Suprapubic skin (tissue), 4 donors: ENCODE results near the gene FSD1L. TPM values are rescaled to one million over a fixed set of nuclear protein-coding genes. Genes with fewer than 3 reads are reported as not detected.

ENCODE experiments used
- DNase-seq, 2 donors: peaks; one replicate each; pipeline ENCODE4 v3.0.0-alpha.2; 2019; ENCODE audit warnings: low spot score in 2 of 2
- H3K27ac ChIP-seq: fragments of 200-600 bp; sonication (generic); one replicate; pipeline ENCODE4 v1.5.1; 2019
- H3K27me3 ChIP-seq: fragments of 200-600 bp; sonication (generic); one replicate; pipeline ENCODE4 v1.5.1; 2019
- H3K36me3 ChIP-seq: fragments of 200-600 bp; sonication (generic); one replicate; pipeline ENCODE4 v1.5.1; 2019
- H3K4me1 ChIP-seq: fragments of 200-600 bp; sonication (generic); one replicate; pipeline ENCODE4 v1.5.1; 2019
- H3K4me3 ChIP-seq: fragments of 200-600 bp; sonication (generic); one replicate; pipeline ENCODE4 v1.5.1; 2019; ENCODE audit warnings: mild to moderate bottlenecking
- H3K9me3 ChIP-seq: fragments of 200-600 bp; sonication (generic); one replicate; pipeline ENCODE4 v1.5.1; 2019
- CTCF ChIP-seq, 2 donors: fragments of 200-600 bp in 1 of 2; fragments of 450-650 bp in 1 of 2; sonication (generic) in 1 of 2; IDR thresholded peaks; one replicate each; pipeline ENCODE4 v1.5.1; 2016 to 2019; ENCODE audit warnings: antibody characterized with exemption in 2 of 2, mild to moderate bottlenecking in 1 of 2, moderate library complexity in 1 of 2
- EP300 ChIP-seq: sonication (generic); formaldehyde crosslinking; IDR thresholded peaks from one replicate; pipeline ENCODE4 v1.6.1; 2017; ENCODE audit warnings: antibody characterized with exemption
- POLR2A ChIP-seq, 2 donors: fragments of 450-650 bp; IDR thresholded peaks; one replicate each; pipeline ENCODE4 v1.6.1; 2017; ENCODE audit warnings: antibody characterized with exemption in 2 of 2, mild to moderate bottlenecking in 2 of 2, moderate library complexity in 2 of 2
- POLR2AphosphoS5 ChIP-seq, 3 donors: sonication (generic); formaldehyde crosslinking; IDR thresholded peaks; one replicate each; pipeline ENCODE4 v1.6.1; 2017; ENCODE audit warnings: antibody characterized with exemption in 3 of 3
- WGBS: methylation state at CpG from one replicate; pipeline ENCODE4 v1.1.5; 2018; 5-methylcytosine and 5-hydroxymethylcytosine counted together
- total RNA-seq, 4 donors: library from RNA; depleted of rRNA; stranded (reverse); fragments of >200 nt; gene quantifications; one replicate each; pipeline ENCODE4 v1.1.0, GENCODE V29; 2016

Gene FSD1L
- total RNA-seq: 1 to 10 TPM in 3 of 4 donors, under 1 TPM in 1; 0.86 to 2.1 (median 1.6) TPM

- Histone ChIP-seq H3K9me3 (no peaks in the 10 kb centered on the region), H3K4me3 (peak within 1 kb of the TSS; percentile 85), H3K27ac (peak within 1 kb of the TSS; percentile 80), H3K36me3 (no peaks in the 10 kb centered on the region), H3K27me3 (no peaks in the 10 kb centered on the region), H3K4me1 (peaks cover 14% of the 10 kb centered on the region)
- no peak for TF ChIP-seq CTCF (IDR thresholded peaks at IDR 0.05)
- no peak for TF ChIP-seq POLR2A (IDR thresholded peaks at IDR 0.05)
- TF ChIP-seq EP300: no peak
- no peak for TF ChIP-seq POLR2AphosphoS5 (IDR thresholded peaks at IDR 0.05)
- peak; percentile 92 to 93 for DNase-seq
- WGBS: 2% methylated on average over 43 of the region's 87 CpGs
Observed at GRCh38 chr9:105447814-105448812, at the start of gene FSD1L. TSS of gene FSD1L (plus strand) at chr9:105448034. CDS start at chr9:105448221, 187 bp downstream.

GRCh38 chr9:105399117-105399516 lies 48.7 kb upstream of the FSD1L start:
- no peak overlapping the region for H3K27ac ChIP-seq
- no peaks in the 10 kb centered on the region for H3K36me3 ChIP-seq
- H3K4me3 ChIP-seq: no peak overlapping the region
- H3K27me3 ChIP-seq: no peaks in the 10 kb centered on the region
- H3K9me3 ChIP-seq: no peaks in the 10 kb centered on the region
- TF ChIP-seq POLR2A (IDR thresholded peaks at IDR 0.05) (no peak), CTCF (IDR thresholded peaks at IDR 0.05) (no peak), EP300 (no peak), POLR2AphosphoS5 (IDR thresholded peaks at IDR 0.05) (no peak)
- no peaks in the 10 kb centered on the region for H3K4me1 ChIP-seq
- 74% methylated on average over 2 of the region's 2 CpGs for WGBS
- DNase-seq: no peak

GRCh38 chr9:105401651-105402050 lies 46.2 kb upstream of the FSD1L start:
- no peak for DNase-seq
- H3K27ac ChIP-seq: no peak overlapping the region
- H3K4me1 ChIP-seq: no peaks in the 10 kb centered on the region
- no peak overlapping the region for H3K4me3 ChIP-seq
- no peaks in the 10 kb centered on the region for H3K9me3 ChIP-seq
- TF ChIP-seq CTCF (IDR thresholded peaks at IDR 0.05): no peak
- TF ChIP-seq POLR2A (IDR thresholded peaks at IDR 0.05): no peak
- TF ChIP-seq EP300: no peak
- no peak for TF ChIP-seq POLR2AphosphoS5 (IDR thresholded peaks at IDR 0.05)
- no peaks in the 10 kb centered on the region for H3K27me3 ChIP-seq
- H3K36me3 ChIP-seq: no peaks in the 10 kb centered on the region
- WGBS: 55% methylated on average over 3 of the region's 3 CpGs

GRCh38 chr9:105403552-105404248 lies 44.1 kb upstream of the FSD1L start:
- Histone ChIP-seq H3K27ac (no peak overlapping the region), H3K4me3 (no peak overlapping the region), H3K36me3 (no peaks in the 10 kb centered on the region), H3K4me1 (no peaks in the 10 kb centered on the region), H3K27me3 (no peaks in the 10 kb centered on the region), H3K9me3 (no peaks in the 10 kb centered on the region)
- 81% methylated on average over 6 of the region's 6 CpGs for WGBS
- TF ChIP-seq CTCF (IDR thresholded peaks at IDR 0.05) (no peak), POLR2AphosphoS5 (IDR thresholded peaks at IDR 0.05) (no peak), EP300 (no peak), POLR2A (IDR thresholded peaks at IDR 0.05) (no peak)
- DNase-seq: no peak
